Measurements from ENCODE around the gene TRIM71.
"Not testable (repeated sequence)": the region's sequence is repeated elsewhere in the genome, so short reads cannot be mapped to it uniquely, and the experiment has no call there.

Gene TRIM71

DNA sequence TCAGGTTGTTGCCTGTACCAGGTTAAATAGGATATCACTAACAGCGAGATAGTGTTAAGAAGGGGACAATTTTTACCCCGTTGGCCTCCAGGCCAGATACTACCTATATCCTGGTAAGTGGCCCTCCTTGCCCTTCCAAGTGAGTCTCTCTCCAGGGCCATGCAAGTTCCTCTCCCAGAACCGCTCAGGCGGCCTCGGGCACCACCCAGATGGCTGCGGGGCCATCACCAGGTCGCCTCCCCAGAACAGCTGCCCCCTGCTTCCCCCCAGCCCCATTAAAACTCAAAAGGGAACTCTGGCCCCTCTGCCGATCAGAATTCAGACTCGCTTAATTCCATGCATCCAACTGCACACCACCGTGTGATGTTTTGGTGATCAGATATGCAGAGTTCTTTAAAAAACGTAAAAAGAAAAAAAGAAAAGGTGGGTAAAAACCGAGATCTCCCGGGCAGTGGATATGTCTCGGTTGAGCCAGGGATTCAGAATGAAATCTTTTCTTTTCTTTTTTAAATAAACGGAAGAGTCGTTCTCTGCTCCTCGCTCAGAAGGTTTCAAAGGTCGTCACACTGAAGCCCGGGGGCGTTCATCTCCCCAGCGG, 1.9 kb upstream of the TRIM71 start:
- H3K4me1 Mint-ChIP-seq (ENCODE audit: low read depth) = peaks cover 25% of the 10 kb centered on the region

GRCh38 chr3:32816439-32817256, 1.1 kb upstream of the TRIM71 start:
- Mint-ChIP-seq H3K36me3 (peaks cover 2% of the 10 kb centered on the region), H3K9me3 (ENCODE audit: low read depth) (no peaks in the 10 kb centered on the region), H3K4me3 (peak overlapping the region; percentile 77), H3K27me3 (peaks cover 15% of the 10 kb centered on the region), H3K27ac (no peak overlapping the region), H3K4me1 (ENCODE audit: low read depth) (peaks cover 25% of the 10 kb centered on the region)

More for the DNA sequence above, 1.9 kb upstream of the TRIM71 start:
- Mint-ChIP-seq H3K36me3 (peaks cover 2% of the 10 kb centered on the region), H3K9me3 (ENCODE audit: low read depth) (no peaks in the 10 kb centered on the region), H3K4me3 (peak overlapping the region; percentile 53), H3K27ac (no peak overlapping the region), H3K27me3 (peaks cover 15% of the 10 kb centered on the region)

DNA sequence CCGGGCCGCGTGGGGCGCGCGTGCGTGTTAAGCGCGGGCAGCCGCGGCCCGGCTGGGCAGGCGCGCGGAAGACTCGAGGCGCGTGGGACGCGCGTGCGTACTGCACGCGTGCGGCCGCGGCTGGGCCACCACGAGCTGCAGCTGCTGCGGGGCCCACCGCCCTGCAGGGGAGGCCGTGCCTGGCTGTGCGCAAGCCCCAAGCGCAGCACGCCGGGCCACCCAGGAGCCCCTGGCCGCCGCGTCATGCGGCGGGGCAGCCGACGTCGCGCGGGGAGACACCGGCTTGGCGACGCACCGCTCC, 590 bp upstream of the TRIM71 start:
- H3K27ac Mint-ChIP-seq = no peak overlapping the region
- H3K4me3 Mint-ChIP-seq = peak overlapping the region; percentile 79
- peaks cover 25% of the 10 kb centered on the region for H3K4me1 Mint-ChIP-seq (ENCODE audit: low read depth)
- no peaks in the 10 kb centered on the region for H3K9me3 Mint-ChIP-seq (ENCODE audit: low read depth)
- peaks cover 17% of the 10 kb centered on the region for H3K27me3 Mint-ChIP-seq
- H3K36me3 Mint-ChIP-seq = peaks cover 2% of the 10 kb centered on the region

GRCh38 chr3:32818229-32818969, 602 bp downstream of the TRIM71 start:
- H3K4me1 Mint-ChIP-seq (ENCODE audit: low read depth) = peaks cover 25% of the 10 kb centered on the region
- no peaks in the 10 kb centered on the region for H3K9me3 Mint-ChIP-seq (ENCODE audit: low read depth)

GRCh38 chr3:32818970-32819511, 1.2 kb downstream of the TRIM71 start:
- peak overlapping the region; percentile 67 for H3K4me3 Mint-ChIP-seq
- H3K36me3 Mint-ChIP-seq = peaks cover 2% of the 10 kb centered on the region
- H3K9me3 Mint-ChIP-seq (ENCODE audit: low read depth) = no peaks in the 10 kb centered on the region
- H3K27me3 Mint-ChIP-seq = peaks cover 20% of the 10 kb centered on the region
- no peak overlapping the region for H3K27ac Mint-ChIP-seq
- H3K4me1 Mint-ChIP-seq (ENCODE audit: low read depth) = peaks cover 25% of the 10 kb centered on the region

More at GRCh38 chr3:32818229-32818969, 602 bp downstream of the TRIM71 start:
- peak overlapping the region; percentile 67 for H3K4me3 Mint-ChIP-seq
- H3K36me3 Mint-ChIP-seq = peaks cover 2% of the 10 kb centered on the region
- no peak overlapping the region for H3K27ac Mint-ChIP-seq
- H3K27me3 Mint-ChIP-seq = peaks cover 19% of the 10 kb centered on the region

DNA sequence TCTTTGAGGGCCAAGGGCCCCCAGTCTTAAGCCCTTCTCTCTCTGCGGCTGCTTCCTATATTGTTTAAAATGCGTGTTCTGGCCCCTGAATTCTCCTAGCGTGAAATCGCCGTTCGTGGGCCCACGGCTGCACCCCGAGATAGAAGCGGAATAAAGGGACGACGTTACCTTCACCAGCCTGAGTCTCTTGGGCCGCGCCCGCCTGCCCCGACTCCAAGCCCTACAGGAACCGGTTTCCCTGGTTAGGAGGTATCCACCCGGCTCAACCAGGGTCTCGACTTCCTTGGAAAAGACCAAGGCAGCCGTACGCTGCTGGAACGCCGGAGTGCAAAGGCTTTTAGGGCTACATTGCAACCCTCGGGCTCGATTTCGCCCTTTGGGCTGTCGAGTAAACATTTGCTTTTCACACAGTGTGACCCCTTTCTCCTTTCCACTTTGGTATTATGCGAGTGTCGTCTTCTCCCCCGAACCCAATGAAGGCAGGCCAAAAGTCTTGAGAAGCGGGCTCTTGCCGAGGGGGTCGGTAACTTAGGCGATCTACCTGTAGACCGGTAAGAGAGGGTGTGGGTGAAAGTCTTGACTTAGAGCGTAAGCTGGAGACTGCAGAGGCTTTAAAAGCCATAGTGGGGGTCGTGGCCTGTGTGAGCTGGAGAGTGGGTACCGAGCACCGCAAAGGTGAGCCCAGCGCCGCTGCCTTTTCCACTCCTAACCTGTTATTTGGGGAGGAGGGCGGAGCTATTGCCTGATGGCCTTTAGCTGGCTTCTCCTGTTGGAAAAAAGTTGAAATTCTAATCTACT, 2.0 kb downstream of the TRIM71 start:
- H3K27ac Mint-ChIP-seq = no peak overlapping the region
- H3K4me1 Mint-ChIP-seq (ENCODE audit: low read depth) = peaks cover 20% of the 10 kb centered on the region
- H3K4me3 Mint-ChIP-seq = peak overlapping the region; percentile 67
- no peaks in the 10 kb centered on the region for H3K9me3 Mint-ChIP-seq (ENCODE audit: low read depth)
- H3K36me3 Mint-ChIP-seq = peaks cover 2% of the 10 kb centered on the region
- H3K27me3 Mint-ChIP-seq = peaks cover 20% of the 10 kb centered on the region

DNA sequence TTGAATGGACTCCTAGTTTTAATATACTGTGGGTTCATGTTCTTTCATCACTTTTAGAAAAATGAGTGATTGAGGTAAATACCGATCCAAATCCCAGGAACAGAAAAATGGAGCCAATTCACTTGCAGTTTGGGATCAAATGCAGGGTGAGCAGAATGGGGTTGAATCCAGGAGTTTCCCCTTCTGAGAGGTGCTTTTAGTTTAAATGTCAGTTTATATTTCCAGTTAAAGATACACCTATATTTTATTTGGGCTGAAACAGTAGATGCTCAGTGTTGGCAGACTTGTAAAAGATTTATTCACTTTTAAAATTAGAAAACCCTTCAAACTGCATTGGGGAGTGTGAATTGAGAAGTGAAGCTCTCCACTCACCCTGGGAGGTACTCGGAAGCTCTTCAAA, 2.6 kb downstream of the TRIM71 start:
- no peak overlapping the region for H3K4me3 Mint-ChIP-seq
- H3K36me3 Mint-ChIP-seq = peaks cover 2% of the 10 kb centered on the region
- no peaks in the 10 kb centered on the region for H3K9me3 Mint-ChIP-seq (ENCODE audit: low read depth)
- no peak overlapping the region for H3K27ac Mint-ChIP-seq
- peaks cover 19% of the 10 kb centered on the region for H3K4me1 Mint-ChIP-seq (ENCODE audit: low read depth)
- H3K27me3 Mint-ChIP-seq = peaks cover 20% of the 10 kb centered on the region

DNA sequence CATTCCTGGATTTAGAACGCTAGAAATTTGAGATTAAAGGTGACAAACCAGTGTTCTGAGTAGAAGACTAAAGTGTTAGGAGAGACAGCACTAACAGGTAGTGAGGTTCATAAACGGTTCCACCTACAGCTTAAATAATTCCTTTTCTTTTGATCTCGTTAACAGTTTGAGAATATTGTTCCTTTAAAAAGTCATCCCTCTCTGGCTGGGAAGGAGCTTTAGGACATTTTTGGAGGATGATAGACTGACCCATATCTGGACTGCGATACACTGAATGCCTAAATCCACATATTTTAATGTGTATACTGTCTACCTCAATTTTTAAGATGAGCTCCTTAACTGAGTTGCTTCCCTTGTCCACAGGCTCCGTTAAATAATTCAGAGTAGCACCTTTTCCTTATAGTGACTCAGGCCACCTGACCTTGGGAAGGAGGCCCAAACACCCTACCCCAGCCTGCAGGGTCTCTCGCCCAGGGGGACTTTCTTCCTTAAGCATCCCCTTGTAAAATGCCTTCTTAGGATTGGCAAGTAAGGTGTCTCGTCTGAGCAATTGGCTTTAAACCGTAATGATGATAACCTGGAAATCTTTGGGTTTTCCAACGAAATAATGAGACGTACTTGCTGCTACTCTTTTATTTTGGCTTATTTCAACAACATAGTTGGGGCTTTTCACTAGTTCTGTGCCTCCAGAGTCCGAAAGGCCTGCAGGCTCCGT, 3.3 kb downstream of the TRIM71 start:
- Mint-ChIP-seq H3K4me1 (ENCODE audit: low read depth) (peaks cover 15% of the 10 kb centered on the region), H3K27me3 (peaks cover 16% of the 10 kb centered on the region), H3K36me3 (peaks cover 2% of the 10 kb centered on the region), H3K27ac (no peak overlapping the region), H3K9me3 (ENCODE audit: low read depth) (no peaks in the 10 kb centered on the region), H3K4me3 (no peak overlapping the region)

GRCh38 chr3:32821686-32822296, 4.0 kb downstream of the TRIM71 start:
- no peak overlapping the region for H3K4me3 Mint-ChIP-seq
- peaks cover 15% of the 10 kb centered on the region for H3K4me1 Mint-ChIP-seq (ENCODE audit: low read depth)
- no peaks in the 10 kb centered on the region for H3K9me3 Mint-ChIP-seq (ENCODE audit: low read depth)
- peaks cover 2% of the 10 kb centered on the region for H3K36me3 Mint-ChIP-seq
- H3K27ac Mint-ChIP-seq = no peak overlapping the region
- H3K27me3 Mint-ChIP-seq = peaks cover 16% of the 10 kb centered on the region

GRCh38 chr3:32822609-32823498, 5.1 kb downstream of the TRIM71 start:
- Mint-ChIP-seq H3K36me3 (peaks cover 2% of the 10 kb centered on the region), H3K27ac (no peak overlapping the region), H3K27me3 (peaks cover 16% of the 10 kb centered on the region), H3K9me3 (ENCODE audit: low read depth) (no peaks in the 10 kb centered on the region), H3K4me3 (no peak overlapping the region), H3K4me1 (ENCODE audit: low read depth) (peaks cover 8% of the 10 kb centered on the region)

- H3K36me3 Mint-ChIP-seq; H3K27ac Mint-ChIP-seq; H3K4me1 Mint-ChIP-seq (ENCODE audit: low read depth); H3K9me3 Mint-ChIP-seq (ENCODE audit: low read depth); H3K4me3 Mint-ChIP-seq: not testable (repeated sequence)
- peaks cover 15% of the 10 kb centered on the region for H3K27me3 Mint-ChIP-seq
These were observed 5.9 kb downstream of the TRIM71 start for GRCh38 chr3:32823641-32824184.

DNA sequence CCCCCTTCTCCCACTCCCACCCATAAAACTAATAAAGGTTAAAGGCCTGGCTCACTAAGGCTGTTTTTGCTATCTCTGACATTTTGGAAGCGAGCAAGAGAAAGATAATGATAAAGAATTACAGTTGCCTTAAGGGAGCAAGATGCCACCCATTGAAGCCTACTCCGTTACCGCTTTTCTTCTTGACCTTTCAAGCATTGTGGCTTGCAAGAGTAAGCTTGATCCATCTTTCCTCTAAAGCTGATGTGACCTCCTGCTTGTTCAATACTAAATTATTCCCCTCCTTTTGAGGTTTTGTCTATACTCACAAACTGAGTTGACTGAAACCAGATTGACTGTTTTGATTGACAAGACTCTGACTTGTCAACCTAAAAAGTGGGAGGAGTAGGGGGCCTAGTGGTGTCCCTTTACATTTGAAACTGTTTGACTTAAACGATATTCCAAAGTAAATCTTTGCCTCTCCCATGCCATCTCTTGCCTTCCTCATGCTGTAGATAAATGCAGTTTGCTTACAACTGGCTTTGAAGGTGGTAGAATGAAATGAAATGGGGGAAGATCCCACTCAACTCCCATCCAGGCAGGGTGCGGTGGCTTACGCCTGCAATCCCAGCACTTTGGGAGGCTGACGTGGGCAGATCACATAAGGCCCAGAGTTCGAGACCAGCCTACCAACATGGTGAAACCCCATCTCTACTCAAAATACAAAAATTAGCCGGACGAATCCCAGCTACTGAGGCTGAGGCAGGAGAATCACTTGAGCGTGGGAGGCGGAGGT, 8.0 kb downstream of the TRIM71 start:
- no peaks in the 10 kb centered on the region for H3K4me1 Mint-ChIP-seq (ENCODE audit: low read depth)
- H3K9me3 Mint-ChIP-seq (ENCODE audit: low read depth) = no peaks in the 10 kb centered on the region
- peaks cover 9% of the 10 kb centered on the region for H3K27me3 Mint-ChIP-seq
- H3K36me3 Mint-ChIP-seq = no peaks in the 10 kb centered on the region
- no peak overlapping the region for H3K27ac Mint-ChIP-seq
- H3K4me3 Mint-ChIP-seq = no peak overlapping the region
